Measurements from ENCODE around the gene PLXND1.
"Not testable (repeated sequence)": the region's sequence is repeated elsewhere in the genome, so short reads cannot be mapped to it uniquely, and the experiment has no call there.

Gene PLXND1

DNA sequence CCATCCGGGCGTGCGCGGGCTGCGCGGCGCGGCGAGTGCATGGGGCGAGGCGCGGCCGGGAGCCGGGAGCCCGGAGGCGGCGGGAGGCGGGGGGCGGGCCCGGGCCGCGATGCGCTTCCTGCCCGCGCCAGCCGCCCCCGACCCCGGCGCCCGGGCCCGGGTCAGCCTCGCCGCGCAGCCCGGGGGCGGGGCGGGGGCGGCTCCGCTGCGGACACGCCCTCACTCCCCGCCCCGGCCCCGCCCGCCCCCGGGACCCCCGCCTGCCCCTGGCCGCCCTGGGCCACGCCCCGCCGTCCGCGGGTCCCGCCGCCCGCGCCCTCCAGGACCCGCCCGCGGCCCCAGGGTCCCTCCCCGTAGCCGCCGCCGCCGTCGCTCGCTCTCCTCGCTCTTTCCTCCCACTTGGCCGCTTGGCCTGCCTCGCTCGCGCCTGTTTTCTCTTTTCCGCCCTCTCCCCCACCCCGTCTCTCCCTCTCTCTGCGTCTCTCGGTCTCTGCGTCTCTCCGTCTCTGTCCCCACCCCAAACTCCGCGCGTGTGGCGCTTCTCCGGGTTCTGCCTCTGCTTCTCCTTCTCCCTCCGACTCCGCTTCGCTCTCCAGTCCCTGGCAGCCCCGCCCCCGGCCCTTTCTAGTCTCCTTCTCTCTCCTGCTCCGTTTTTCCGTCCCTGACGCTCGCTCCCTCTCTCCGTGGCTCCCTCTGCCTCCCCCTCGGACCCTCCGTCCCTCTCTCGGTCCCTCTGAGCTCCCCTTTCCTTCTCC lies at the start of gene PLXND1:
Gene PLXND1 (minus strand): TSS at position 41 of the 755 bp plus-strand sequence. CDS start 37 bp downstream, at position 4.
- DNase-seq: peak; percentile 59

GRCh38 chr3:129655291-129655700 lies 48.8 kb upstream of the PLXND1 start:
- DNase-seq: no peak

GRCh38 chr3:129654131-129654530 lies 47.7 kb upstream of the PLXND1 start:
- DNase-seq: peak; percentile 81

GRCh38 chr3:129653019-129653418 lies 46.5 kb upstream of the PLXND1 start:
- DNase-seq: no peak

DNA sequence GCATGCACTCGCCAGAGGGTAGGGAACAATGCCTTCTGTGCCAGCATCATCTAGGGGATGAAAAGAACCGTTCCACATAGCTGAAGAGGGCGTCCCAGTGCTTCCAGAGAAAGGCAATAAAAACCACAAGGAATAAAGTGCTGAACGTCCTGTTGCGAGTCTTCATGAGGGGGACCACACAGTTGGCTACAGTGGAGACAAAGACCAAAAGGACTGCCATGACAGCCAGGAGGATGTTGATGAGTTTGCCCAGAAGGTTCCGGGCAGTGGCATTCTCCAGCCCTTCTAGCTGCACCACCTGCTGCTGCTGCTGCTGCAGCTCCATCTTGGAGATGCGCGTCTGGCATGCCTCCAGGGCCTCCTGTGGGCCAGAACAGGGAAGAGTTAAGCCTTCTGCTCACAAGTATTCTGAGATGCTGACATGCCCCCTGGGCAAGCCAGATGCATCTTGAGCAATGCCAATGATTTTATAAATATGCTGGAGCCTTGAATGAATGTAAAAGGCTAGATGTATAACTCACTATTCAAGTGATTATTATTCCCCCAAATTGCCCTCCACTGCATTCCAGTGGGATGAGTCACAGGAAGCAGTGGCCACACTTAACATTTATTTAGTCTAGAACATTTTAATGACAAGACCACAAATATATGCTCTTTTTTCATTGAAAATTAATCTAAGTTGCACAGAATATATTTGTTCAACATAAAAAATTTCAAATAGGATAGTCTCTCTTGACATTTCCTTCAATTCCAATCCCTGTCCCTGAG lies 45.1 kb upstream of the PLXND1 start:
- DNase-seq: peak; percentile 94

DNA sequence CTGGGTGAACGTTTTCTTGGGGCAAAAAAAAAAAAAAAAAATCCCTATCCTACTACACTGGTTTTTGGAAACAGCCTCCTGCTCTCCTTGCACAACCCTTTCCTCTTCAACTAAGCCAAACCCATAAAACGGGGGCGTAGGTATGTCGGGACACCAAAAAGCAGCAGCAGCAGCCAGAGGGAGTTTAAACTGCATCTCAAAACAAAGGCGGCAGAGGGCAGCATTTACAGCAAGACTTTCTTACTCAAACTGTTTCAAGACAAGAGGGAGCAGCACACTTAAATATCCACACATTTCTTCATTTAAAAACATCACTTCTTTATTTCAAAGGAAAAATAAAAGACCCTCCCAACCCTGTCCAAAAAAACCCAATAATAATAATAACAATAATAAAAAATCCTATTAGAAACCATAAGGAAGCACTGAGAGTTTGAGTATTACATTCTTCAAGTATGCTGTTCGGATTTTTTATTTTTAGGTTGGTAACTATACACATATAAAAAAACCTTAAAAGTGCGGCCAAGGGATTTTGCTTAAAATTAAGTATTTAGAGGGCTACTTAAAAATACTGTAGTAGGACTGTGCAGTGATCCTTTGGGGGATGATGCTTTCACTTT lies 43.9 kb upstream of the PLXND1 start:
- peak; percentile 73 for DNase-seq

DNA sequence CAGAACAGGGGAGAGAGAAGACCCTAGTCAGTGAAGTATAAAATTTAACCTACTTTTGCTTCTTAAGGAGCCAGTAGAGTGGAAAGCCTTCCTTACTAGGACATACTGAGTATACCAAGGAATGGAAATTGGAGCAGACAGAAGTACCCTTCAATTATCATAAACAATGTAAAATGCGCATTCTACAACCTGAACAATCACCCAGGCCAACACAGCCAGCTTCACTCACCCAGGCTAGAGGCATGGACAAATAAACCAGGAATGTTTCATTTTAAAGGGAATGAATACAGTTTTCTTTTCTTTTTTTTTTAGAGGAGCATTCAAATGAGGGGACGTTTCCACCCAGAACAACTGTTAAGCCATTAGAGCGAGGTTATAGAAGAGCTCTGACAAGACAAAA lies 41.9 kb upstream of the PLXND1 start:
- no peak for DNase-seq

DNA sequence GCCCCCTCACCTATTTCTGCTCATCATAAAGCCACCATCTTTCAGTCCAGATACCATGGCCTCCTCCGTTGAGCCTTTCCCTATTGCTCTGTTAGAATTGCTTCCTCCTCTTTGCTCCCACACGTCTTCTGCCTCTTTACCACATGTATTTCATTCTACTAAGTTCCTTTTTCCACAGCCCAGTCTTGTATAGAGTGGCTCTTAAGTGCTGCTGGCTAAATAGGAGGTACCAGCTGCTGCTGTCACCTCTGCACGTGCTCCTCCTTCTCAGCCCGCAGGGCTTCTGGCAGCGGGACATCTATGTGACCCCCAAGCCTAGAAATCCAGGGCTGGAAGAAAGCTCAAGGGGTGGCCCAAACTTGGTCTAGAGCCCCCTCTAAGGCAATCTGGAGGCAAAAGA lies 38.8 kb upstream of the PLXND1 start:
- DNase-seq: no peak

- no peak for DNase-seq
Observed at GRCh38 chr3:129644836-129645235, 38.4 kb upstream of the PLXND1 start.

GRCh38 chr3:129641567-129642260 lies 35.2 kb upstream of the PLXND1 start:
- DNase-seq: not testable (repeated sequence)

- DNase-seq: not testable (repeated sequence)
Observed at GRCh38 chr3:129640985-129641384, 34.5 kb upstream of the PLXND1 start.

DNA sequence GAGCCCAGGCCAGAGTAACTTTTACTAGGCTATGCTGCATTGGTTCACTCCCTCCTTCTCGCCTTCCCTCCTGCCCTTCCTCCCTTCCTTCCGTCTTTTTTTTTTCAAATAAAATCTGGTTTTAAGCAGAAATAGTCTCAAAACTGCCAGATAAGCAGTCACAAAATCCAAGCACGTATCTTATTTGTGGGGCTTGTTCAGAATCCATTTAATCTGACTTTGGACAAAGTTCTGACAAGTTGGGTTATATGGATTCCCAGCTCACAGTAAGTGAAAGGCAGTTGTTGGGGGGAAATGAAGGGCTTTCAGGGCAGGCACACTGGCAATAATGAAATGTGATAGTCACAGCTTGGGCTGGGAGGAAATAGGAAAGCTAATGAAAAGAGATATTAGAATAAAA lies 32.0 kb upstream of the PLXND1 start:
- DNase-seq: no peak

GRCh38 chr3:129636082-129636481 lies 29.6 kb upstream of the PLXND1 start:
- no peak for DNase-seq

DNA sequence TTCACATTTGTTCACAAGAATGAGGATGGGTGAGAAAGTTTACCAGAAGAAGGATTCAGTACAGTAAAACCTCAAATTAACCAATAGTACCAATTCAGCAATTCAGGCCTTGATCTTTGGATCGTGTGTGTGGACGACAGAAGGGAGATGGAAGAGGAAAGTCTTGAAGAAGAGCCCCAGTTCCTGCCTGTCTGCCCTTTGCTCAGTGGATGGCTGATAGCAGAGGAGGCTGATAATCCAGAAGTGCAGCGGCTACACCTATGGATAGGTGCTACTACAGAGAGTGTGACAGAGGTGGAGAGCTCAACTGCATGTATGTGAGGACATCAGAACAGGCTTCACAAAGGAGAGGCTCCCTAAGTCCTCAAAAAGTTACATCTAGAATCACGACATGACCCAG lies 29.2 kb upstream of the PLXND1 start:
- no peak for DNase-seq

DNA sequence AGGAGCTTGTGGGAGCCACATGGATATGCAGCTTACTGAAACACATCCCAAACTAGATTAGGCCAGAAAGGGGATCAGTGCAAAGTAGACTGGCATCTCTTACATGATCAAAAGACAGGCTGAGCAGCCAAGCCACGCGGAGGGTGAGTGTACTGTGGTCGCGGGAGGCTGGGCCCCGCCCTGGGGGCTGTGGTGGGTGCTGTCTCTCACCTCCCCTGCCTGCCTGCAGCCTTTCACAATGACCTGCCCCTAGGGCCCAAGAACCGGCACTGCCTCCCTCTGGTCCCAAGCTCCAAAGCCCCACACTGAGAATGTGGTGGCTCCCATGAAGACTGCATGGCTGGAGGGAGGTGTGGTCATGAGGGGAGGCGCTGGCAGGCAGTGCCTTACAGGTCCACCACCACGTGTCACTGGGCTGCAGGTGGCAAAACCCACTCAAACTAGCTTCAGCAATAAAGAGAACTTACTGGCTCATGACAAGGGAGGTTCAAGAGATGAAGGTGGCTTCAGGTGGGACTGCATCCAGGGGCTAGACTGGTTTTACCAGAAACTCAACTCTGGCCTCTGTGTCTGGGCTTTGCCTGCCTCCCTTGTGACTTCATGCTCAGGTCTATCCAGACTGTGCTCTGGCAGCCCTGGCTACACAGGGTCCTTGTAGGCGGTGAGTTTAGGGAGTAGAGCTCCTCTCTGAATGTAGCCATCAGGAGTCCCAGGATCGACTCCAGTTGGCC lies 27.4 kb upstream of the PLXND1 start:
- no peak for DNase-seq

GRCh38 chr3:129632977-129633376 lies 26.5 kb upstream of the PLXND1 start:
- no peak for DNase-seq

DNA sequence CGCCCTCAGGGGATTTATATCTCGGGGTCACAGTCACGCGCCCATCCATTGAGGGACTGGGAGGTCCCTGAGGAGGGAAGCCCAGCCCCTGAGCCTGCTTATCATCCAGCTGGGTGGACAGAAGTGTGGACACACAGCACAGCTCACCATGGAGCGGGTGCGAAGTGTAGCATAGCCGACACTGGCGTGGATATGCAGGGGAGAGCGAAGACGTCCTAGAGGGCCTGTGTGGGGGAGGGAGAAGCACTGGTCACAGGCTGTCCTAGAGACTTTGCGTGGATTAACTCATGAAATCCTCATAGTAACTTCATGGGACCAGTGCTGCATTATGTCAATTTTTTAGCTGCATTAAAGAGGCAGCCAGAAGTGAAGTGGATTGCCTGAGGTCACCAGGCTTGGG lies 26.1 kb upstream of the PLXND1 start:
- DNase-seq: no peak

GRCh38 chr3:129632056-129632455 lies 25.6 kb upstream of the PLXND1 start:
- no peak for DNase-seq

- no peak for DNase-seq
Observed at GRCh38 chr3:129629011-129629410, 22.5 kb upstream of the PLXND1 start.

DNA sequence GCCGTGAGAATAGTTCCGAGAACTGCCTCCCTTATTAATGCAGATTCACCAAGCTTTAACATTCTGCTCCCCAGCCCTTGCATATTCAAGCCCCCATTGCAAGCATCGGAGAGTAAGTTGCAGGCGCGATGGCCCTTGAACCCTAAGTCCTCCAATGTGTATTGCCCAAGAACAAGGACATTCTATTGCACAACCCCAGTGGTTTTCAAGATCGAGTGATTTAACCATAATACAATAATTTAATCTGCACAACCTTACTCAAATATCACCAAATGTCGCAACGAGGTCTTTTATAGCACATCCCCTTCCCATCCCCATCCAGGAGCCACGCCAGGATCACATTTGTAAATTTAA lies 21.7 kb upstream of the PLXND1 start:
- DNase-seq: no peak

DNA sequence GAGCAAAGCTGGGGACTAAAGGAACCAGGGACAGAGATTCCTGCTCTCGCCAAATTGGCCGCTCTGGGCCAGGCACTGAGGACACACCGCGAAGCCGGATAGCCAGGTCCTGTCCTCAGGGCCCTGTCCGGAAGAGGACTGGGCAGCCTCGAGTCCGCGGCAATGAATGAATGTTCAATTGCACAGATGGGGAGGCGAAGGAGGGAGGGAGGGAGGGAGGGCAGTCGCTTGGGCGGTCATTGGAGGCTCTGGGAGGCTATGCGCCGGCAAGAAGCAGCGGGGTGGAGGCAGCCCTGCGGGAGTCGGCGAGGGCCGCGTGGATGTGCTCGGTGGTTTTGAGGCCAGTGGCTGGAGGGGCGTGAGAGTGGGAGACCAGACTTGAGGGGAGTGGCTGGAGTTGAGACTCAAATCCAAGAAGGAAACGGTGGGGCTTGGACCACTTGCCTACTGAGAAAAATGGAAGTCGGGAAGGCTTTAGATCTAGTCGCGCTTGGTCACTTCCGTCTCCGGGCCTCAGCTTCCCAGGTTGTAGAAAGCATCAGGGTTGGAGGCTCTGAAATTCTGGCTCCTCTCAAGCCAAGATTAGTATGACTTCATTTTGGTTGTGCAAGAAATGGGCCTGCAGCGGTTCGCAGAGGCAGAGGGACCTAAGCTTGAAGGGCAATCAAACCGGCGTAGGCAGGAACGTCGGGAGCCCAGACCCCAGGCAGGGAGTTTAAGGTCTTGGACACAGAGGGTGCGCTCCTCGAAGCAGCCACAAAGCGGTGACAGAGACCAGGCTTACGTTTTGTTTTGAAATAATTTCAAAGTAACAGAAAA lies 21.1 kb upstream of the PLXND1 start:
- DNase-seq: peak; percentile 78

Measured in fibroblast of skin of right biceps (primary cell).